GM21786 (cell line): ENCODE measurements around the gene PEG3.

Experiments
- ATAC-seq: cut with Tn5 transposase; IDR thresholded peaks from one replicate; pipeline ENCODE4 v1.9.1; 2021; ENCODE audit not compliant: unreplicated experiment

Gene PEG3

GRCh38 chr19:56839652-56840450 is 675 bp downstream of the PEG3 start:
- no peak for ATAC-seq

GRCh38 chr19:56838909-56839651 is 1.4 kb downstream of the PEG3 start:
- ATAC-seq = no peak

- no peak for ATAC-seq
Measured at GRCh38 chr19:56838024-56838908, 2.3 kb downstream of the PEG3 start.

- ATAC-seq = no peak
Measured at GRCh38 chr19:56837492-56838023, 3.0 kb downstream of the PEG3 start.

GRCh38 chr19:56837004-56837403 is 3.5 kb downstream of the PEG3 start:
- no peak for ATAC-seq

GRCh38 chr19:56836059-56836458 is 4.5 kb downstream of the PEG3 start:
- no peak for ATAC-seq

GRCh38 chr19:56835401-56835800 is 5.1 kb downstream of the PEG3 start:
- no peak for ATAC-seq

- no peak for ATAC-seq
Measured at GRCh38 chr19:56834564-56835375, 5.8 kb downstream of the PEG3 start.

- ATAC-seq = no peak
Measured at GRCh38 chr19:56832352-56832928, 8.1 kb downstream of the PEG3 start.

GRCh38 chr19:56831255-56831654 is 9.3 kb downstream of the PEG3 start:
- no peak for ATAC-seq

GRCh38 chr19:56829596-56829995 is 10.9 kb downstream of the PEG3 start:
- no peak for ATAC-seq

GRCh38 chr19:56827708-56828107 is 12.8 kb downstream of the PEG3 start:
- ATAC-seq = no peak

GRCh38 chr19:56823956-56824355 is 16.6 kb downstream of the PEG3 start:
- ATAC-seq = no peak

- no peak for ATAC-seq
Measured at GRCh38 chr19:56823417-56823816, 17.1 kb downstream of the PEG3 start.

GRCh38 chr19:56822755-56823154 is 17.8 kb downstream of the PEG3 start:
- no peak for ATAC-seq

- ATAC-seq = no peak
Measured at GRCh38 chr19:56821675-56822074, 18.9 kb downstream of the PEG3 start.

GRCh38 chr19:56821209-56821608 is 19.3 kb downstream of the PEG3 start:
- no peak for ATAC-seq

- no peak for ATAC-seq
Measured at GRCh38 chr19:56819166-56819565, 21.4 kb downstream of the PEG3 start.

- ATAC-seq = no peak
Measured at GRCh38 chr19:56814656-56815055, 25.9 kb downstream of the PEG3 start.

GRCh38 chr19:56813531-56813930 is 27.0 kb downstream of the PEG3 start:
- ATAC-seq = no peak
